A673 (cell line): ENCODE data around the gene MYO6.

ENCODE experiments used
- EZH2 ChIP-seq: fragments of 200-600 bp; sonication (generic); IDR thresholded peaks from 2 replicates; pipeline ENCODE4 v1.6.1; 2017; ENCODE audit warnings: borderline replicate concordance, low read depth, mild to moderate bottlenecking, mixed read lengths, antibody characterized with exemption, low read length; ENCODE audit not compliant: poor library complexity, severe bottlenecking
- TF ChIP-seq, protein P1 (sequence below): fragments of 300-800, 200-600 bp; sonication (generic); conservative IDR thresholded peaks from 2 replicates; pipeline ENCODE4 v1.5.1; 2017; ENCODE audit warnings: low read depth, mild to moderate bottlenecking, antibody characterized with exemption, low read length, moderate library complexity, mixed read lengths

GRCh38 chr6:75863784-75864183 is 114.7 kb downstream of the MYO6 start:
- TF ChIP-seq, protein P1, sequence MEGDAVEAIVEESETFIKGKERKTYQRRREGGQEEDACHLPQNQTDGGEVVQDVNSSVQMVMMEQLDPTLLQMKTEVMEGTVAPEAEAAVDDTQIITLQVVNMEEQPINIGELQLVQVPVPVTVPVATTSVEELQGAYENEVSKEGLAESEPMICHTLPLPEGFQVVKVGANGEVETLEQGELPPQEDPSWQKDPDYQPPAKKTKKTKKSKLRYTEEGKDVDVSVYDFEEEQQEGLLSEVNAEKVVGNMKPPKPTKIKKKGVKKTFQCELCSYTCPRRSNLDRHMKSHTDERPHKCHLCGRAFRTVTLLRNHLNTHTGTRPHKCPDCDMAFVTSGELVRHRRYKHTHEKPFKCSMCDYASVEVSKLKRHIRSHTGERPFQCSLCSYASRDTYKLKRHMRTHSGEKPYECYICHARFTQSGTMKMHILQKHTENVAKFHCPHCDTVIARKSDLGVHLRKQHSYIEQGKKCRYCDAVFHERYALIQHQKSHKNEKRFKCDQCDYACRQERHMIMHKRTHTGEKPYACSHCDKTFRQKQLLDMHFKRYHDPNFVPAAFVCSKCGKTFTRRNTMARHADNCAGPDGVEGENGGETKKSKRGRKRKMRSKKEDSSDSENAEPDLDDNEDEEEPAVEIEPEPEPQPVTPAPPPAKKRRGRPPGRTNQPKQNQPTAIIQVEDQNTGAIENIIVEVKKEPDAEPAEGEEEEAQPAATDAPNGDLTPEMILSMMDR = no peak
- no peak for TF ChIP-seq EZH2
